Measurements from ENCODE around the gene LHFPL6. TPM values are rescaled to one million over a fixed set of nuclear protein-coding genes. Genes with fewer than 3 reads are reported as not detected.

LHFPL6 gene
- total and polyA plus RNA-seq, 9 of the 15 experiments (the other 6 are each of a cell fraction or from before 2014, with no cell fraction given): 0.18 TPM; not detected in 8

DNA sequence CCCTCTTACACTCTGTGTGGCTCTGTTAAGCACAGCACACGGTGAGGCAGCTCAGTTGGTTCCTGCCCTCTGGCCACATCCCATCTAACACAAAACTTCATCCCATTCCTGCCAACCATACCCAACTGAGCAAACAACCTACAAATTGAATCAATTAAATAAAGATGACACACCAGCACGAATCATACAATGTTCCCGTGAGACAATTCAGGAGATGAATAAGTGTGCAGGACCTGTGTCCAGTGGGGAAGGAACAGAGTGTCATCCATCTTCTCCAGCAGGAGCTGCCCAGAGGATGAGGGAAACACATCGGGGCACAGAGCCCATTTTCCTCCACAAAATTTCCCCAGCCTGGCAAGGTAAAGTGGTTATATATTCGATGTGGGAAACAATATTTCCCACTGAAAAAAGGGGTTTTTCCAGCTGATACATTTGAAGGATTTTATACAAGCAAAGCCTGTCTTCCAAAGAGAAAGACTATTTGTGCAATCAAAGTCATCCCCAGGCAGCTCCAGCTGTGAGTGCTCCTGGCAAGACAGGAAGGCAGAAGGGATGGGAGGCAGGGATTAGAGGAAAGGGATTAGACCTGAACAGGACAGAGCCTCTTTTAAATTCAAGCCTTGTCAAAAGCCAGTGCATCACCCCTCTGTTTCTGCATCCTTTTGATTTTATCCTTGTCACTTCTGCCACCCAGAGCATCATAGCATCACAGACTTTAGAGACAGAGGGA lies 240.2 kb downstream of the LHFPL6 start:
- H3K4me3 ChIP-seq: no peak overlapping the region
- H3K79me2 ChIP-seq (ENCODE audit: control insufficient read depth, insufficient read depth, low read length): no peaks in the 10 kb centered on the region
- BruUV-seq (replicated peaks): no TSS peak
- no peak overlapping the region for H3K4me2 ChIP-seq (ENCODE audit: insufficient read depth, low read length)
- CTCF ChIA-PET (ENCODE audit: low intra/inter-chr PET ratio): no interaction called here
- H3K9ac ChIP-seq (ENCODE audit: insufficient read depth in 1 of 2, low read depth in 2 of 2, low read length in 2 of 2): no peak overlapping the region
- 0% methylated on average over 5 of the region's 5 CpGs for WGBS (ENCODE audit: insufficient coverage, low coverage, missing lambda C conversion rate)
- intact Hi-C loops (cut with micrococcal nuclease): no loop called here
- no peak overlapping the region for H3K27ac ChIP-seq (ENCODE audit: extremely low read depth, low read depth, low read length)
- H3K9me1 ChIP-seq (ENCODE audit: control insufficient read depth, insufficient read depth, low read length): no peaks in the 10 kb centered on the region
- in situ Hi-C loops (cut with MboI): no loop called here
- DNase-seq (ENCODE audit: extremely low read depth in 1 of 4, low spot score in 3 of 4): no peak
- ATAC-seq: no peak
- no peaks in the 10 kb centered on the region for H4K20me1 ChIP-seq (replicated peaks; ENCODE audit: control insufficient read depth, insufficient read depth, low read length)
- no peak for TF ChIP-seq RFX1 (IDR thresholded peaks at IDR 0.05)
- no peak for TF ChIP-seq XRCC5 (IDR thresholded peaks at IDR 0.05; ENCODE audit: low read depth, low read length)
- no peak for TF ChIP-seq NONO (IDR thresholded peaks at IDR 0.05; ENCODE audit: low read depth in 2 of 2, low read length in 1 of 2)
- no peaks in the 10 kb centered on the region for H3K27me3 ChIP-seq (ENCODE audit: control insufficient read depth in 2 of 2, insufficient read depth in 2 of 2, low read length in 2 of 2)
- no peaks in the 10 kb centered on the region for H3K9me3 ChIP-seq (replicated peaks; ENCODE audit: control insufficient read depth, insufficient read depth, low read depth, low read length)
- POLR2A ChIA-PET: no interaction called here
- FAIRE-seq: no peak
- no peak overlapping the region for H2AFZ ChIP-seq (ENCODE audit: low read depth, low read length)
- no peaks in the 10 kb centered on the region for H3K36me3 ChIP-seq (ENCODE audit: control insufficient read depth, insufficient read depth, low read length)
- H3K4me1 ChIP-seq (replicated peaks in 1 of 2; ENCODE audit: control insufficient read depth in 2 of 2, insufficient read depth in 2 of 2, low read length in 2 of 2): no peaks in the 10 kb centered on the region

DNA sequence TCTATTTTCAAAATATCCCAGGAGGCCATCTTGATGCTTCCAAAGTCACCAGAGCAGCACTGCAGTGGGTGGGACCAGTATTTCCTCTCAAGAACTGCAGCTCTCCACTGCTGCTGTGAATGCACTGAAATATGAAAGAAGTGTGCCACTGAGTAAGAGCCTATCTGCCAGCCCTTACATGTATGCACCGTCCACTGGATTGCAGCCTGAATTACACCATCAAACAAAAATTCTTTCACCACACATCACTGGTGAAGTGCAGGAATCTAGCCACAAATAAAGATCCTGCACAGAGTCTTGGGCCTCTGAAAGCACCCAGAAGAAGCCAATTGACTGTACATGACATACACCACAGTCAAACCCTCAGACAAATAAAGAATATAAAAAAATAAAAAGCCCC lies 249.0 kb downstream of the LHFPL6 start:
- ATAC-seq (no peak), FAIRE-seq (no peak), DNase-seq (ENCODE audit: extremely low read depth in 1 of 4, low spot score in 3 of 4) (no peak)
- H2AFZ ChIP-seq (ENCODE audit: low read depth, low read length): no peak overlapping the region
- TF ChIP-seq, protein P1, sequence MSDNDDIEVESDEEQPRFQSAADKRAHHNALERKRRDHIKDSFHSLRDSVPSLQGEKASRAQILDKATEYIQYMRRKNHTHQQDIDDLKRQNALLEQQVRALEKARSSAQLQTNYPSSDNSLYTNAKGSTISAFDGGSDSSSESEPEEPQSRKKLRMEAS (CRISPR knock-in tag; IDR thresholded peaks at IDR 0.05): no peak
- TF ChIP-seq ZNF408 (CRISPR knock-in tag; IDR thresholded peaks at IDR 0.05; ENCODE audit: low read depth): no peak
- no peak for TF ChIP-seq ZBTB8A (IDR thresholded peaks at IDR 0.05; ENCODE audit: partially characterized antibody)
- TF ChIP-seq, protein P2, sequence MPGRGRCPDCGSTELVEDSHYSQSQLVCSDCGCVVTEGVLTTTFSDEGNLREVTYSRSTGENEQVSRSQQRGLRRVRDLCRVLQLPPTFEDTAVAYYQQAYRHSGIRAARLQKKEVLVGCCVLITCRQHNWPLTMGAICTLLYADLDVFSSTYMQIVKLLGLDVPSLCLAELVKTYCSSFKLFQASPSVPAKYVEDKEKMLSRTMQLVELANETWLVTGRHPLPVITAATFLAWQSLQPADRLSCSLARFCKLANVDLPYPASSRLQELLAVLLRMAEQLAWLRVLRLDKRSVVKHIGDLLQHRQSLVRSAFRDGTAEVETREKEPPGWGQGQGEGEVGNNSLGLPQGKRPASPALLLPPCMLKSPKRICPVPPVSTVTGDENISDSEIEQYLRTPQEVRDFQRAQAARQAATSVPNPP (IDR thresholded peaks at IDR 0.05; ENCODE audit: borderline replicate concordance, insufficient read depth, insufficient read length): no peak
- TF ChIP-seq SRF (CRISPR knock-in tag; IDR thresholded peaks at IDR 0.05): no peak
- no peak for TF ChIP-seq KDM1A (IDR thresholded peaks at IDR 0.05)
- TF ChIP-seq TBP (optimal IDR thresholded peaks at IDR 0.05; ENCODE audit: low read depth, low read length): no peak
- TF ChIP-seq CBX8 (IDR thresholded peaks at IDR 0.05; ENCODE audit: borderline replicate concordance, extremely low read depth, low read depth, low read length, poor library complexity, severe bottlenecking): no peak
- TF ChIP-seq MCM3 (IDR thresholded peaks at IDR 0.05): no peak
- no peak for TF ChIP-seq ELF2 (CRISPR knock-in tag; IDR thresholded peaks at IDR 0.05)
- no peak for TF ChIP-seq RBM39 (optimal IDR thresholded peaks at IDR 0.05; ENCODE audit: low read depth, low read length)
- no peak for TF ChIP-seq ZC3H11A (IDR thresholded peaks at IDR 0.05; ENCODE audit: low read depth, low read length)
- no peak for TF ChIP-seq ZBED1 (IDR thresholded peaks at IDR 0.05)
- WGBS (ENCODE audit: insufficient coverage, low coverage, missing lambda C conversion rate): 0% methylated on average over 1 of the region's 1 CpG
- H3K27me3 ChIP-seq (ENCODE audit: control insufficient read depth in 2 of 2, insufficient read depth in 2 of 2, low read length in 2 of 2): no peaks in the 10 kb centered on the region
- H3K9me3 ChIP-seq (replicated peaks; ENCODE audit: control insufficient read depth, insufficient read depth, low read depth, low read length): no peaks in the 10 kb centered on the region
- H3K27ac ChIP-seq (ENCODE audit: extremely low read depth, low read depth, low read length): no peak overlapping the region
- H3K4me1 ChIP-seq (replicated peaks in 1 of 2; ENCODE audit: control insufficient read depth in 2 of 2, insufficient read depth in 2 of 2, low read length in 2 of 2): no peaks in the 10 kb centered on the region
- ChIA-PET POLR2A (no interaction called here), CTCF (ENCODE audit: low intra/inter-chr PET ratio) (no interaction called here)
- no peak overlapping the region for H3K4me3 ChIP-seq
- no peak overlapping the region for H3K4me2 ChIP-seq (ENCODE audit: insufficient read depth, low read length)
- intact Hi-C loops (cut with micrococcal nuclease): no loop called here
- in situ Hi-C loops (cut with MboI): no loop called here
- H3K9me1 ChIP-seq (ENCODE audit: control insufficient read depth, insufficient read depth, low read length): no peaks in the 10 kb centered on the region
- H3K9ac ChIP-seq (ENCODE audit: insufficient read depth in 1 of 2, low read depth in 2 of 2, low read length in 2 of 2): no peak overlapping the region
- H3K36me3 ChIP-seq (ENCODE audit: control insufficient read depth, insufficient read depth, low read length): no peaks in the 10 kb centered on the region
- no TSS peak for BruUV-seq (replicated peaks)
- no peaks in the 10 kb centered on the region for H4K20me1 ChIP-seq (replicated peaks; ENCODE audit: control insufficient read depth, insufficient read depth, low read length)
- H3K79me2 ChIP-seq (ENCODE audit: control insufficient read depth, insufficient read depth, low read length): no peaks in the 10 kb centered on the region
